Measurements from ENCODE around the gene RGS21.

RGS21 gene

GRCh38 chr1:192378878-192379277 lies 62.1 kb downstream of the RGS21 start:
- DNase-seq = no peak

DNA sequence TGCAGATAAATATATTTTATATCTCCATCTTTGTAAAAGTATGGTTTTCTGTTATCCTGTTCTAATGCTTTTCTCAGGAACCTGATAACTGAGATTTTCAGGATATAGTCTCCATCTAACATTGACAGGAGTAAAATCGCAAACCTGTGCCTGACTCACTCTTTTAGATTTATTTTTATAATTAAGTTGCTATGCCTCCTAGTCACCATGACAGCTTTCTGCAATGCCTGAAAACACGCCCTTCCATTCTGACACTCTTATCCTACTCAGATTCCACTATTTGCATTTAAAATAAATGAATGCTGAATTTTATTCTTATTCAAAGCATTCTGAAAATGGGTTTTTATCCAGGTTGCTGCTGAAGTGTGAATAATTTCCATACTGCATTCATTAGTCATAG lies 62.8 kb downstream of the RGS21 start:
- peak in 1 of 51 donors; percentile 14 for DNase-seq

DNA sequence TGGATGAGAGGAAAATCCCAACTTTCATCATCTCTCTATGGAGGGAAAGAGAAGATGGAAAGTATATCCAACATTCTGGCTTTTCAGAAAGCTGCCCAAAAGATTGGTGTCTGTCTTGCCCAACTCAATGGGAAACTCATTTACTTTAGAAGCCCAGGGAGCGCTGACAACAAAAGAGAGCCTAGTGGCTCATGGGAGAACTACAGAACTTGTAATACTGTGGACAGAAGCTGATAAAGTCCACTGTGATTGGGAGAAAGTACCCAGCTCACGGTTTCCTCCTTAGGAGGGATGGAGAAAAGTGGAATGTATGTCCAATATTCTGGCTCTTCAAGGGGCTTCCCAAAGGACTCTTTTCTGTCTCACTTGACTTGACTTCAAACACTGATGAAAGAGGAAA lies 66.0 kb downstream of the RGS21 start:
- DNase-seq = no peak

DNA sequence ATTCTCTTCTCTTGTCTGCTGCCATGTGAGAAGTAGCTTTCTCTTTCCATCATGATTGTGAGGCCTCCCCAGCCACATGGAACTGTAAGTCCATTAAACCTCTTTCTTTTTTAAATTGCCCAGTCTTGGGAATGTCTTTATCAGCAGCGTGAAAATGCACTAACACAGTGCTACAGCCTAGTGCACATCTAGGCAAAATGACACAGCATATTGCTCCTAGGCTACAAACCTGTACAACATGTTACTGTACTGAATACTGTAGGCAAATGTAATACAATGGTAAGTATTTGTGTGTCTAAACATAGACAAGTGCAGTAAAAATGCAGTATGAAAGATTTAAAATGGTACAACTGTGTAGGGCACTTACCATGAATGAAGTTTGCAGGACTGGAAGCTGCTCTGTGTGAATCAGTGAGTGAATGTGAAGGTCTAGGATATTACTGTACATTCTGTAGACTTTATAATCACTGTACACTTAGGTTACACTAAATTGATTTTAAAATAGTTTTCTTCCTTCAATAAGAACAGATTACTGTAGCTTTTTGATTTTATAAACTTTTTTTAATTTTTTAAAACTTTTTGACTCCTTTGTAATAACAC lies 69.4 kb downstream of the RGS21 start:
- no peak for DNase-seq

DNA sequence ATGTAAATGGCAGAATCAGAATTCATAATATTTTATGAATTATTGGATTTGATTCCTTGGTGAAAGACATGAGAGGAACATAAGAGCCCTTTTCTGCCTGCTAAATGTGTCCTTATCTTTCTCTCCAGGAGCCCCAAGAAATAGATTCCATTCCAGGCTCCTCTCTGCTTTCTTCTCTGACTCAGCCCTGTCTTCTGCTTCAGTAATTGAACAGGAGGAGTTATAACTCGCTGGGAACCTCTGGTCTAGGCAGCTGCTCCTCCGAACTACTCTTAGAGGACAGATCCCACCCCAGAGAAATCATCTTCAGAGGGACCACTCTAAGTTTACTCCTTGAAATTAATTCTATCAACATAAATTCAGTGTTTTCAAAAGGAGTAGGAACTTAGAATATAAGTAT lies 78.4 kb downstream of the RGS21 start:
- no peak for DNase-seq

DNA sequence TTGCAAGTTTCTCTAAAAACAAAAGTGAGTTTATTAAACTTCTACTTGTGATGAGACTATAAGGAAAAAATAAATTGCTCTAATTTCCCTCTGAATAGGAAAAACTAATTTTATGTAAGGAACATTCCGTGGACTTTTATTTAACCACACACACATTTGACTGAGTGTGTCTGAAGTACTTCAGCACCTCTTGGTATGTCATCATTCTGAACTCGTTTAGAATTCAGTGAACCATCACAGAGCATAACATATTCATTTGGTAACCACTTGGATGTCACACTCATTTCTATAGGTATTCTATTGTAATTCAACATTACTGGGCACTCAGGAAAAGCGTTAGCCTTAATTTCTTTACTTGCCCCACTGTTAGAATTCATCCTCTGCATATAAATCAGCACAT lies 79.1 kb downstream of the RGS21 start:
- DNase-seq = no peak

DNA sequence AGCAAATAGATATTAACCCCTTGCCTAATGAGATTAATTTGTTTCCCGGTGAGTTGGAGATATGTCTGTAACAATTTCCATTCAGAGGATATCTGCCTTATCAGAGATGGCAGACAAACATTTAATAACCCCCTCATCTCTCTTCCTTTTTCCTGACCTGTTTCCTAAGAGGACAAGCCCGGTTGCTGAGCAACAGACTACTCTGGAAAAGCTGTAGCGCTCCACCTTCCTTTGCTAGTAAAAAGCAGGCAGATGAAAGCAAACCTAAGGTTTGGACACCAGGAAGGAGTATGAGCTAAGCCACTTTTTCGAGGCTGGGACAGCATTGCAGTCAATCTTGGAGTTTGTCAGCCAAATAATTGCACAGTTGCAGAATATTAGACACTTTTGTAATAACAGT lies 82.4 kb downstream of the RGS21 start:
- DNase-seq = peak in 3 of 51 donors; percentile 1 to 3 (median 2)

GRCh38 chr1:192401825-192402224 lies 85.0 kb downstream of the RGS21 start:
- DNase-seq = no peak

DNA sequence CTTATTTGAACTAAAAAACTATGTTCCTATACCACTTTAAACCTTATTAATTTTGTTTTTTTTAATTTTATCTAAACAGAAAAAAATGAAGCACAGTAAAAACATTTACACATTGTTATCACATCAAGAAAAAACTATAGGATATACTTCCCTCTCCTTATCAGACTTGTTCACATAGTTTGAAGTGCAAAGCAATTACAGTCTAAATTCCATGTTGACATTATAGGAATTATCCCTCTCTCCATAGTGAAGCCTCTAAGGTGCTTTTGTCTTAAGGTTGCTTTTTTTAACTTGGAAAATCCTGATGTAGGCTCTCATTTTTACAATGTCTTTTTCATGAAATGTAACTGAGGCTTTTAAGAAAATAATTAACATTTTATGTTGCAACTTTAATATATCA lies 85.8 kb downstream of the RGS21 start:
- no peak for DNase-seq

DNA sequence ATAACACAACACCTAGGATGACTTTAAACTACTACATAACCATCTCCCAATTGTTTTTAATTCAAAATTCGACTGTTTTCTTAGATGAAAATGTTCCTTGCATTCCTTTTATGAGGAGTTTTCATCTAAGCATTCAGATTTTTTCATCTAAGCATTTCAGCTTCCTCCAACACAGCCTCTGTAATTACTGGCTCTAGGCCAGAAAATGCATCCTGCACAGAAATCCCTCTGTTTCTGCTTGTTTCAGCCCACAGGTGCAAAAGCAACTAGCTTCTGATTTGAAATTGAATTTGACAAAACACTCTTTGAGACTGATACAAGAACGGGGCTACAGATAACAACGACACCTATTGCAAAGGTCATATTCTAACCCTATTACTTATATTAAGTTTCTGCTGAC lies 90.4 kb downstream of the RGS21 start:
- no peak for DNase-seq
